ENCODE data around the gene CHST15.

GRCh38 chr10:124012583-124012982, 80.8 kb downstream of the CHST15 start:
- TF ChIP-seq CTCF (IDR thresholded peaks at IDR 0.05) (no peak), POLR2A (IDR thresholded peaks at IDR 0.05) (no peak)
